GM12801 (cell line): ENCODE measurements around the gene ZMIZ2.

Experiments
- CTCF ChIP-seq: IDR thresholded peaks from one replicate; pipeline ENCODE4 v1.5.1; 2011; ENCODE audit warnings: control low read depth; ENCODE audit not compliant: insufficient read length; ENCODE audit errors: extremely low read depth

Gene ZMIZ2

GRCh38 chr7:44764665-44765578 is 16.3 kb downstream of the ZMIZ2 start:
- TF ChIP-seq CTCF, result no peak

- no peak for TF ChIP-seq CTCF
Observed at GRCh38 chr7:44765579-44766415, 17.1 kb downstream of the ZMIZ2 start.

- TF ChIP-seq CTCF, result no peak
Observed at GRCh38 chr7:44766416-44766801, 17.8 kb downstream of the ZMIZ2 start.

- no peak for TF ChIP-seq CTCF
Observed at GRCh38 chr7:44767134-44767911, 18.7 kb downstream of the ZMIZ2 start.

GRCh38 chr7:44767912-44768627 is 19.4 kb downstream of the ZMIZ2 start:
- TF ChIP-seq CTCF, result no peak

- TF ChIP-seq CTCF, result no peak
Observed at GRCh38 chr7:44768628-44769371, 20.2 kb downstream of the ZMIZ2 start.
